K562 (cell line): ENCODE measurements around the gene DNAJA1. TPM values are rescaled to one million over a fixed set of nuclear protein-coding genes. Genes with fewer than 3 reads are reported as not detected.
A peak's percentile ranks its signal among the peaks of the same experiment; 100 is the strongest.

Source experiments
- AFF4 ChIP-seq: sonication (generic); formaldehyde crosslinking; IDR thresholded peaks from 2 replicates; pipeline ENCODE4 v1.8.0; 2023; ENCODE audit warnings: mild to moderate bottlenecking, missing genetic modification reagents
- CBFA2T3 ChIP-seq: fragments of 450-650 bp; IDR thresholded peaks from 2 replicates; pipeline ENCODE4 v1.6.1; 2017
- MEIS2 ChIP-seq: fragments of 450-650 bp; IDR thresholded peaks from 2 replicates; pipeline ENCODE4 v1.6.1; 2014; ENCODE audit warnings: mild to moderate bottlenecking; ENCODE audit not compliant: partially characterized antibody
- MNT ChIP-seq, 2 experiments: fragments of 450-650 bp; conservative IDR thresholded peaks; 2 replicates each; pipeline ENCODE4 v1.6.1; 2017; ENCODE audit warnings: mild to moderate bottlenecking in 2 of 2, moderate library complexity in 2 of 2
- NBN ChIP-seq: fragments of 450-650 bp; IDR thresholded peaks from 2 replicates; pipeline ENCODE4 v1.6.1; 2016; ENCODE audit warnings: low read depth, mild to moderate bottlenecking
- POLR2AphosphoS2 ChIP-seq: IDR thresholded peaks from 2 replicates; pipeline ENCODE4 v1.6.1; 2012; ENCODE audit warnings: low read length, improper control_type of control experiment
- PRDM10 ChIP-seq: fragments of 450-650 bp; IDR thresholded peaks from 2 replicates; pipeline ENCODE4 v1.6.1; 2018; ENCODE audit not compliant: partially characterized antibody
- SIN3B ChIP-seq: fragments of 450-650 bp; IDR thresholded peaks from 2 replicates; pipeline ENCODE4 v1.6.1; 2017; ENCODE audit warnings: low read depth, mild to moderate bottlenecking, moderate library complexity
- SMAD4 ChIP-seq: fragments of 250-450 bp; sonication (Bioruptor Pico); conservative IDR thresholded peaks from 2 replicates; pipeline ENCODE4 v1.8.0; 2021; ENCODE audit warnings: inconsistent platforms, mild to moderate bottlenecking, moderate library complexity
- SRF ChIP-seq, 2 experiments: fragments of 250-450, 450-650 bp in 1 of 2; sonication (Bioruptor Pico) in 1 of 2; sonication (generic) in 1 of 2; formaldehyde crosslinking; IDR thresholded peaks; 2 replicates each; pipeline versions ENCODE4 v1.5.0 to v1.5.1; 2020 to 2022; ENCODE audit warnings: mild to moderate bottlenecking in 1 of 2, missing genetic modification reagents in 1 of 2
- TOE1 ChIP-seq, 2 experiments: fragments of 450-650 bp in 1 of 2; sonication (generic) in 1 of 2; formaldehyde crosslinking in 1 of 2; IDR thresholded peaks; 2 replicates each; pipeline versions ENCODE4 v1.7.1 to v1.8.0; 2016 to 2022; ENCODE audit warnings: borderline replicate concordance in 2 of 2, mild to moderate bottlenecking in 2 of 2, antibody characterized with exemption in 1 of 2, inconsistent platforms in 1 of 2, low read depth in 1 of 2, missing genetic modification reagents in 1 of 2, moderate library complexity in 1 of 2
- TSC22D4 ChIP-seq: fragments of 450-650 bp; IDR thresholded peaks from 2 replicates; pipeline ENCODE4 v1.6.1; 2016; ENCODE audit warnings: missing genetic modification characterization, missing biosample characterization, control low read depth
- VEZF1 ChIP-seq: fragments of 200-800 bp; sonication (Bioruptor generic); IDR thresholded peaks from 2 replicates; pipeline ENCODE4 v1.6.1; 2017; ENCODE audit warnings: missing genetic modification characterization, missing compliant biosample characterization
- ZC3H4 ChIP-seq: sonication (generic); formaldehyde crosslinking; IDR thresholded peaks from 2 replicates; pipeline ENCODE4 v1.9.0; 2021; ENCODE audit warnings: missing genetic modification reagents, borderline replicate concordance
- ZNF707 ChIP-seq: fragments of 250-450 bp; sonication (Bioruptor Pico); conservative IDR thresholded peaks from 2 replicates; pipeline ENCODE4 v1.8.0; 2022; ENCODE audit warnings: inconsistent platforms, mild to moderate bottlenecking, moderate library complexity
- polyA plus RNA-seq, 8 experiments: library from polyadenylated mRNA; depleted of rRNA in 4 of 8; stranded (reverse) in 5 of 8; unstranded in 3 of 8; fragments of >200 nt; fragmentation: Nextera tagmentation in 2 of 8; fragmentation: Illumina TruSeq in 1 of 8; extraction: Ambion mirVana in 2 of 8; extraction: Trizol in 1 of 8; gene quantifications; 2 replicates each; pipeline versions ENCODE4 v1.2.1 to v1.2.3, GENCODE V29; 2011 to 2014; ENCODE audit warnings: inconsistent platforms in 1 of 8, missing spikeins in 1 of 8
- total RNA-seq, 7 experiments: library from RNA; depleted of rRNA in 6 of 7; stranded (reverse); fragments of >200 nt in 6 of 7; fragmentation: Illumina TruSeq in 2 of 7; extraction: Trizol in 2 of 7; gene quantifications; 2 replicates each; pipeline versions ENCODE4 v1.2.1 to v1.2.3, GENCODE V29; 2011 to 2021; ENCODE audit warnings: low replicate concordance in 1 of 7

DNAJA1 gene
- total and polyA plus RNA-seq, 9 of the 15 experiments (the other 6 are each of a cell fraction or from before 2014, with no cell fraction given): 109 to 359 (median 175) TPM

- TF ChIP-seq PRDM10 (peak; percentile 26), TOE1 (IDR thresholded peaks at IDR 0.05; ENCODE audit: borderline replicate concordance) (0 out of 2 replicates have a peak, but pooled peaks have one; percentile 3), TOE1 (CRISPR knock-in tag; IDR thresholded peaks at IDR 0.05; ENCODE audit: borderline replicate concordance, low read depth) (no peak), SIN3B (0 out of 2 replicates have a peak, but pooled peaks have one; percentile 7), TSC22D4 (tag) (no peak), ZC3H4 (peak; percentile 28; the same call in 1 of the 2 replicates), AFF4 (CRISPR knock-in tag) (peak; percentile 16; the same call in 1 of the 2 replicates), VEZF1 (CRISPR knock-in tag) (peak; percentile 93), CBFA2T3 (no peak), MEIS2 (peak; percentile 9), POLR2AphosphoS2 (no peak), SMAD4 (CRISPR knock-in tag) (0 out of 2 replicates have a peak, but pooled peaks have one; percentile 17), NBN (0 out of 2 replicates have a peak, but pooled peaks have one; percentile 16), MNT (conservative IDR thresholded peaks at IDR 0.05) (peak in 1 of 2 experiments; percentile 11; a peak in 1 of 4 replicates), SRF (CRISPR knock-in tag; IDR thresholded peaks at IDR 0.05) (peak in 1 of 2 experiments; percentile 83; a peak in 1 of 4 replicates), ZNF707 (CRISPR knock-in tag) (no peak)
Observed at GRCh38 chr9:33025572-33026342, 684 bp downstream of the DNAJA1 start (continued).
